K562 (cell line): ENCODE measurements around the gene ZNF429. TPM values are rescaled to one million over a fixed set of nuclear protein-coding genes. Genes with fewer than 3 reads are reported as not detected.

Source experiments
- CREM ChIP-seq: IDR thresholded peaks from 2 replicates; pipeline ENCODE4 v1.6.1; 2014; ENCODE audit warnings: antibody characterized with exemption, low read depth
- HNRNPLL ChIP-seq: fragments of 200-400 bp; formaldehyde crosslinking; IDR thresholded peaks from 2 replicates; pipeline ENCODE4 v1.6.1; 2017; ENCODE audit warnings: low read length, low read depth, mild to moderate bottlenecking; ENCODE audit not compliant: poor library complexity, severe bottlenecking
- MEIS2 ChIP-seq: fragments of 450-650 bp; IDR thresholded peaks from 2 replicates; pipeline ENCODE4 v1.6.1; 2014; ENCODE audit warnings: mild to moderate bottlenecking; ENCODE audit not compliant: partially characterized antibody
- MGA ChIP-seq: fragments of 450-650 bp; IDR thresholded peaks from 2 replicates; pipeline ENCODE4 v1.6.1; 2016; ENCODE audit warnings: mild to moderate bottlenecking, moderate library complexity
- MYC ChIP-seq, 2 experiments: fragments of 250-450 bp in 1 of 2; sonication (Bioruptor Pico) in 1 of 2; IDR thresholded peaks; 2 replicates each; pipeline versions ENCODE4 v1.5.1 to v1.6.1; 2012 to 2021; ENCODE audit warnings: low read depth in 2 of 2, borderline replicate concordance in 1 of 2, improper control_type of control experiment in 1 of 2, low read length in 1 of 2, mild to moderate bottlenecking in 1 of 2, moderate library complexity in 1 of 2
- NFYB ChIP-seq: IDR thresholded peaks from 2 replicates; pipeline ENCODE4 v1.6.1; 2011; ENCODE audit warnings: mild to moderate bottlenecking, moderate library complexity; ENCODE audit not compliant: insufficient read length; ENCODE audit errors: extremely low read depth
- NRF1 ChIP-seq, 2 experiments: fragments of 450-650 bp; IDR thresholded peaks in 1 of 2; conservative IDR thresholded peaks in 1 of 2; 2 replicates each; pipeline ENCODE4 v1.6.1; 2014; ENCODE audit warnings: mild to moderate bottlenecking in 2 of 2
- RBBP5 ChIP-seq: fragments of 200-600 bp; sonication (generic); IDR thresholded peaks from 2 replicates; pipeline ENCODE4 v1.6.1; 2012; ENCODE audit warnings: borderline replicate concordance, mild to moderate bottlenecking, low read length, control low read depth, inconsistent platforms; ENCODE audit not compliant: insufficient read depth, poor library complexity, severe bottlenecking
- RBFOX2 ChIP-seq: fragments of 200-400 bp; formaldehyde crosslinking; IDR thresholded peaks from 2 replicates; pipeline ENCODE4 v1.6.1; 2017; ENCODE audit warnings: low read depth, mild to moderate bottlenecking, low read length, moderate library complexity
- RFX1 ChIP-seq: fragments of 450-650 bp; IDR thresholded peaks from 2 replicates; pipeline ENCODE4 v1.6.1; 2016; ENCODE audit warnings: mild to moderate bottlenecking, moderate library complexity
- SMARCA5 ChIP-seq: fragments of 450-650 bp; IDR thresholded peaks from 2 replicates; pipeline ENCODE4 v1.6.1; 2016
- SRF ChIP-seq, 2 experiments: fragments of 250-450, 450-650 bp in 1 of 2; sonication (Bioruptor Pico) in 1 of 2; sonication (generic) in 1 of 2; formaldehyde crosslinking; IDR thresholded peaks; 2 replicates each; pipeline versions ENCODE4 v1.5.0 to v1.5.1; 2020 to 2022; ENCODE audit warnings: mild to moderate bottlenecking in 1 of 2, missing genetic modification reagents in 1 of 2
- TRIM25 ChIP-seq: fragments of 450-650 bp; IDR thresholded peaks from 2 replicates; pipeline ENCODE4 v1.7.0; 2016; ENCODE audit warnings: borderline replicate concordance
- ZNF583 ChIP-seq: fragments of 250-450 bp; sonication (Bioruptor Pico); IDR thresholded peaks from 2 replicates; pipeline ENCODE4 v1.4.0; 2020
- polyA plus RNA-seq, 8 experiments: library from polyadenylated mRNA; depleted of rRNA in 4 of 8; stranded (reverse) in 5 of 8; unstranded in 3 of 8; fragments of >200 nt; fragmentation: Nextera tagmentation in 2 of 8; fragmentation: Illumina TruSeq in 1 of 8; extraction: Ambion mirVana in 2 of 8; extraction: Trizol in 1 of 8; gene quantifications; 2 replicates each; pipeline versions ENCODE4 v1.2.1 to v1.2.3, GENCODE V29; 2011 to 2014; ENCODE audit warnings: inconsistent platforms in 1 of 8, missing spikeins in 1 of 8
- total RNA-seq, 7 experiments: library from RNA; depleted of rRNA in 6 of 7; stranded (reverse); fragments of >200 nt in 6 of 7; fragmentation: Illumina TruSeq in 2 of 7; extraction: Trizol in 2 of 7; gene quantifications; 2 replicates each; pipeline versions ENCODE4 v1.2.1 to v1.2.3, GENCODE V29; 2011 to 2021; ENCODE audit warnings: low replicate concordance in 1 of 7

The ZNF429 gene
- total and polyA plus RNA-seq, 9 of the 15 experiments (the other 6 are each of a cell fraction or from before 2014, with no cell fraction given): 11.4 to 24.5 (median 16.3) TPM

GRCh38 chr19:21463449-21464105, 41.8 kb upstream of the ZNF429 start (continued):
- TF ChIP-seq RFX1 (no peak), NFYB (peak; percentile 22), RBFOX2 (peak; percentile 70), ZNF583 (no peak), TRIM25 (no peak), MEIS2 (peak; percentile 44), CREM (peak; percentile 48), NRF1 (conservative IDR thresholded peaks at IDR 0.05 in 1 of 2, IDR thresholded peaks at IDR 0.05 in 1 of 2) (peak; percentile 26 to 35; a peak in 3 of 4 replicates), MYC (IDR thresholded peaks at IDR 0.05; ENCODE audit: low read depth, low read length) (0 out of 2 replicates have a peak, but pooled peaks have one; percentile 28), MYC (CRISPR knock-in tag; IDR thresholded peaks at IDR 0.05; ENCODE audit: borderline replicate concordance, low read depth) (no peak), RBBP5 (peak; percentile 34), HNRNPLL (peak; percentile 37), SRF (CRISPR knock-in tag; IDR thresholded peaks at IDR 0.05) (no peak), SMARCA5 (no peak), MGA (no peak)
